Activated T-cell treated with anti-CD3 and anti-CD28 coated beads for 1 hour (primary cell): ENCODE measurements around the gene RASGRP1.
A peak's percentile ranks its signal among the peaks of the same experiment; 100 is the strongest.

Experiments used
- DNase-seq: peaks from one replicate; pipeline ENCODE4 v3.0.0-alpha.2; 2020; ENCODE audit warnings: low read depth

The RASGRP1 gene

GRCh38 chr15:38565287-38565670 lies 665 bp upstream of the RASGRP1 start:
- DNase-seq: no peak

- DNase-seq: peak; percentile 81
Observed at GRCh38 chr15:38563723-38564519, 693 bp downstream of the RASGRP1 start.

GRCh38 chr15:38562278-38562677 lies 2.3 kb downstream of the RASGRP1 start:
- DNase-seq: no peak

GRCh38 chr15:38560456-38560926 lies 4.1 kb downstream of the RASGRP1 start:
- DNase-seq: no peak

GRCh38 chr15:38559636-38560307 lies 4.8 kb downstream of the RASGRP1 start:
- no peak for DNase-seq

GRCh38 chr15:38559131-38559530 lies 5.5 kb downstream of the RASGRP1 start:
- DNase-seq: no peak

- DNase-seq: no peak
Observed at GRCh38 chr15:38558372-38559059, 6.1 kb downstream of the RASGRP1 start.

GRCh38 chr15:38557921-38558320 lies 6.7 kb downstream of the RASGRP1 start:
- no peak for DNase-seq

- no peak for DNase-seq
Observed at GRCh38 chr15:38555686-38556334, 8.8 kb downstream of the RASGRP1 start.

GRCh38 chr15:38554354-38554753 lies 10.3 kb downstream of the RASGRP1 start:
- no peak for DNase-seq

GRCh38 chr15:38553071-38553470 lies 11.5 kb downstream of the RASGRP1 start:
- no peak for DNase-seq

- no peak for DNase-seq
Observed at GRCh38 chr15:38551720-38552648, 12.6 kb downstream of the RASGRP1 start.

- no peak for DNase-seq
Observed at GRCh38 chr15:38549222-38549621, 15.4 kb downstream of the RASGRP1 start.

- DNase-seq: no peak
Observed at GRCh38 chr15:38547255-38547997, 17.2 kb downstream of the RASGRP1 start.

GRCh38 chr15:38545179-38545578 lies 19.4 kb downstream of the RASGRP1 start:
- no peak for DNase-seq

GRCh38 chr15:38541026-38541425 lies 23.6 kb downstream of the RASGRP1 start:
- DNase-seq: no peak

- no peak for DNase-seq
Observed at GRCh38 chr15:38540510-38540909, 24.1 kb downstream of the RASGRP1 start.

- no peak for DNase-seq
Observed at GRCh38 chr15:38539008-38539343, 25.6 kb downstream of the RASGRP1 start.

- DNase-seq: no peak
Observed at GRCh38 chr15:38538328-38539007, 26.1 kb downstream of the RASGRP1 start.

- DNase-seq: no peak
Observed at GRCh38 chr15:38536201-38536676, 28.4 kb downstream of the RASGRP1 start.
